Activated CD4-positive, CD25-positive, alpha-beta regulatory T cell (primary cell): ENCODE results near the gene DDX24.

ENCODE experiments used
- DNase-seq, 4 experiments: peaks; one replicate each; lab custom pipeline; 2025; lab: John Stamatoyannopoulos, UW

DDX24 gene

DNA sequence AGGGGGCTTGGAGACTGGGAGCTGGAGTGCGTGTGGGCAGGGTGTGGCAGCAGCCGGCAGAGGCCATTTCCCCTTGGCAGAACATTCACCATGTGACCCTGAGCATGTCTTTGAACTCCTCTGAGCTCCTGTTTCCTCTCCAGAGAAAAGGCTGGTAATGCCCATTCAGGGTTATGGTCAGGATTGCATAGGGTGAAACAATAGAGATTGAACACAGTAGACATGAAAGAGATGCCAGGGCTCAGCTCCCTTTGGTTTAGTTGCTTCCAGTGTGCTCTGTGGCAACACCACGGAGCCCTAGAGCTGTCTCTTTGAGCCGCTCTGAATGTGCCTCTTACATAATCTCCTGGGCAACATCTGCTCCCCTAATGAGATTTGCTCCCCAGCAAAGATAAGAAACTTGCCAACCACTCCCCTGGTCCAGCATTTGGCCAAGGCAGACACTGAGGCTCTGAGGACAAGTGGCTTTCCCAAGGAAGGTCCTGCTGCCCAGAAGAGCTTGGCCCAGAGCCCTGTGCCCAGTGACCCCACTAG is 34.1 kb upstream of the DDX24 start:
- no peak for DNase-seq

DNA sequence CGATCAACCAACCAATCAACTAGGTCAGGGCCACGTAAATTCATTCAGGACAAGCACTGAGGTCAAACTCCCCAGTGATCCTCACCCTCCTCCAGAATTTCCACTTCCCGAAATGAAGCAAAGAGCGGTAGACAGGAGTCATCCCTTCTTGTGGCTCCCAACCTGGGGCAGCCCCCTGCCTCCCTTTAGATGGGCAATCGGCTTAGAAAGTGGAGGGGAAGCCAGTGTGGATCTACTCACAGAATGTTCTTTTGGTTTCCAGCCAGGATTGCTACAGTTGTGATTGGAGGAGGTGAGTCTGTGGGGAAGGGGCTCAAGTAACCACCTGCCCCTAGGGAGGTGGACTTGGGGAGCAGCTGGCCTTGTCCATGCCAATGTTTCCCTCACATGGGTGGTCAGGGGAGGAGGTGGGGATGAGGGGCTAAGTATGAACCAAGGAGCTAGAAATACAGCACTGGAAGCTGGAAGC is 33.6 kb upstream of the DDX24 start:
- no peak for DNase-seq

DNA sequence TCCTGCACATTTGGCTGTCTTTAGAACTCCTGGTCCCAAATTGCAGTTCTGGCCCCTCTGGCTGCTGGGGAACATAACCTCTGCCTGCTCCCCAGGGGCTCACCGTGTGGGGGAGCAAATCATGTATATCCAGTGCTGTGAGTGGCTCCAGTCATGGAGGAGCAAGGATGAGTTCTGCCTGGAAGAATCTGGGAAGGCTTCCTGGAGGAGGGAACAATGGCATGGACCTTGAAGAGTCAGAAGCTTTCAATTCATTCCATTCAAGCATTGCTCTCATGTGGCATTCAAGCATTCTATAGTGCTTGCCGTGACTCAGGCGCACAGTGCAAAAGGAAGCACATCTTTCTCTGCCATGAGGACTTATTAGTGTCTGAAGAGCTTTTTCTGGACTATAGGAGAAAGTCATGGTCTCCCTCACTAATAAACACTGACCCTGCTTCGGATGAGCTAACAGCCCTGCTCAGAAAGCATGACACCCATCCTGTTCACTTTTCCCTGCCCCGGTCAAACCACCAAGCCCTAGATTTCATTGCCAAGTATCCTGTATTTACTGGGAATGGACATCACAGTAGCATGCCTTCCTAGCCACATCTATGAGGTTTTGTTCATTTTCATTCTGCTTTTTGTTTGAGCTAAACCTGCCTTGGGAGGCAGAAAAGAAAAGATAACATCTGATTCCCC is 33.0 kb upstream of the DDX24 start:
- DNase-seq, result no peak

DNA sequence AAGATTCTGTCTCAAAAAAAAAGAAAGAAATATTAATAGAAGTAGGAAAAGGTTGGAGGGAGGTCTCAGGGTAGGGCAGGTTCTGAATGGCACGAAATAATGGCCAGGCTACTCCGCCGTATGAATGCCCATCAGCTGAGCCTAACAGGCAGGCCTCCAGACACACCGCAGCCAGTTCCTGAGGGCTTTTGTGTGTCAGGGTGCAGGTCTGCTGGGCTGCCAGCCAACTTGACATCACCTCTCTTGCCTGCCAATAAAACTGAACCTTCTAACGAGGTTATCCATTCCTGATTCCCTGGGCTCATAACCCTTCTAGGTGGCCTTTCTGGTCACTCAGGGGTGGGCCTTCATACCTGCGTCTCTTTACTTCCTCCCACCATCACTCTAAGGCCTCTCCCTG is 32.5 kb upstream of the DDX24 start:
- DNase-seq, result no peak

DNA sequence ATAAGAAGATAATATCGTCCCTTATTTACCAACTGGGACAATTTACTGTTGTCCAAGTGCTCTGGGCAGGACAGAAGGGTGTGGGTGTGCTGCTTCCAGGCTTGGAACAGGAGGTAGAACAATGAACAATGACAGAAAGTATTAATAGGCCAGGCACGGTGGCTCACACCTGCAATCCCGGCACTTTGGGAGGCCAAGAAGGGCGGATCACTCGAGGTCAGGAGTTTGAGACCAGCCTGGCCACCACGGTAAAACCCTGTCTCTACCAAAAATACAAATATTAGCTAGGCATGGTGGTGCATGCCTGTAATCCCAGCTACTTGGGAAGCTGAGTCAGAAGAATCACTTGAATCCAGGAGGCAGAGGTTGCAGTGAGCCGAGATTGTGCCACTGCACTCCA is 32.1 kb upstream of the DDX24 start:
- no peak for DNase-seq

DNA sequence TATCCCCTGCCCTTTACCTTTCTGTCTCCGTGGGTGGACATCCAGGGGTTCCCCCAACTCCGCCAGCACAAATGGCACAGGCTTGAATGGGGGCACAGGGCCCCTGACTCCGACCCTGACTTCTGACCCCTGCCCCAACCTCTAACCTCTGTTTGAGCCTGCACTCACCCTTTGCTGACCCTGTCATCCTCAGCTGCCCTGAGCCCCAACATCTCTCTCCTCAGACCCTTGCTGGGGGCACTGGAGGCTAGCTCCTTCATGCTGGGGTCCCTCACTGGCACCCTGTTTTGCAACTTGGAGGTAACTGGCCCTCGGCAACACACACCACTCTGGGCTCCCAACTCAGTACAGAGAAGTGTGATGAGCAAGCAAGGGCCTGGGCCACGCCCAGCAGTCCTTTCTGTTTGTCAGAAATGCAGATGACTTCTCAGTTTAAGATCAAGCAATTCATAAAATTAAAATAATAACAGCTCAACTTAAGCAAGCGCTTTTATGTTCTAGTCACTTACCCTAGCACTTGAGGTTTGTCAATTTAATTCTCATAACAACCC is 31.6 kb upstream of the DDX24 start:
- DNase-seq, result no peak

DNA sequence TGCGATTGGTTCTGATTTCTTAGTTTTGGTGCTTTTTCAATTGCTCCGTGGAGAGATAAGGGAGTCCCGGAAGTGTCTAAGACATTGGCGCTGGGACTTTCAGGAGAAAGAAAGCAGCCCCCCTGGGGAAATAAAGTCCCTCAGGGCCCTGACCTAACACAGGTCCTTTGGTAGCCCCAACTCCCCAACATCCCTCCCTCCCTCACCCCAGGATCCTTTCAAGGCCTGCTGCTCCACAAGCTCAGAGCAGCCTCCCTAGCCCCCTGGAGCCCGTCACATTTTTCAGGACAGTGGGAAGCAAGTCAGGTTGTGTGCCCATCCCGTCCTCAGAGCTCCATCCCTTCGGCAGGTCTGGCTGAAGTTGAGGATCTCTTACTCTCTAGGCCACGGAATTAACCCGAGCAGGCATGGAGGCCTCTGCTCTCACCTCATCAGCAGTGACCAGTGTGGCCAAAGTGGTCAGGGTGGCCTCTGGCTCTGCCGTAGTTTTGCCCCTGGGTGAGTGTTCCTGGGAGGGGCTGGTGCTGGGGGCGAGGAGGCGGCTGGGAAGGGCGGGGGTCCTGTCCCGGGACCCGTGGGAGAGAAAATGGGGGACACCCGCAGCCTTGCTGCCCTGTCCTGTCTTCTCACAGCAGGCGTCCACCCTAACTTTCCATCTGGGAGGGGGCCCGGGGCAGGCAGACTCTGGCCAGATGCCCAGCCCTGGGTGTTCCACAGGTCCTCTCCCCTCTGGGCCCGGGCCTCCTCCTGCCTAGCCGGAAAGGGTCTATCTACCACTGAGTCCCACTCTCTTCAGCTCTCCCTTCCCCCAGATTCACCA is 30.5 kb upstream of the DDX24 start:
- DNase-seq, result no peak

DNA sequence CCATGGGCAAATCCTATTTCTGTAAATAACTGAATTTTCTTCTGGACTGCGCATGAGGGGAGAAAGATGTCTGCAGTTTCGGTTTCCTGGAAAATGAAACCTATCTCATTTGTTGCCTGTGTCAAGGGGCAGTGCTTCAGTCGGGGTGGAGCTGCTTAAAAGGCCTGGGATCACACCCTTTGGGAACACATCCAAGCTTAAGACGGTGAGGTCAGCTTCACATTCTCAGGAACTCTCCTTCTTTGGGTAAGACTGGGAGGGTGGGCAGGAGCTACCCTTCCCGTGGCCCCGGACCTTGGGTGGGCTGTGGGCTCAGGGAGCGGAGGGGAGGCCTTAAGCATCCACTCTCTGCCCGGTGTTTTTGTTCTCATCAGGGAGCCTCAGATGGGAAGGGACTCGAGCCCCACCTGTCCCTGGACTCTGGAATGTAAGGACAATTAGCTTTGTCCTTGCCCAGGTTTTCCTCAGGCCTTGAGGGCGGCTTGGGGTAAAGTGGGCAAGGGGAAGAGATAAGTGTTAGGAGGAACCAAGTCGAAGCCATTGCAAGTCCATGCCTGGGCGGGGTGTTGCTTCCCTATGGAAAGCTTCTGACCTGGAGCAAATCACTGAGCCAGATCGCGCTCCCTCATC is 29.7 kb upstream of the DDX24 start, which contains the start of gene IFI27:
Gene IFI27 (plus strand): TSS at position 185 of the 630 bp plus-strand sequence.
- no peak for DNase-seq

DNA sequence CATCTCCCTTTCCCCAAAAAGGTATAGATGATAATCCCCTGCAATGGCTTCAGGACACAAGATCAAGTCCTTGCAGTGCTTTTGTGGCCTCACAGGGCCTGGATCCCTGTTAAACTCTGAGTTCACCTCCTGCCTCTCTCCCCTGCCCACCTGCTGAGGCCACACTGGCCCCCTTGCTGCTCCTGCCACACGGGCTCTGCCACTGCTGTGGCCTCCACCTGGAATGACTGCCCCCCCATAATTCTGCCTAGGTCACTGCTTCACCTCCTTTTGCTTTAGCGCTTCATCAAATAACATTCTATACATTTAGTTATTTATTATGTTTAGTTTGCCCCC is 28.9 kb upstream of the DDX24 start:
- DNase-seq, result no peak

DNA sequence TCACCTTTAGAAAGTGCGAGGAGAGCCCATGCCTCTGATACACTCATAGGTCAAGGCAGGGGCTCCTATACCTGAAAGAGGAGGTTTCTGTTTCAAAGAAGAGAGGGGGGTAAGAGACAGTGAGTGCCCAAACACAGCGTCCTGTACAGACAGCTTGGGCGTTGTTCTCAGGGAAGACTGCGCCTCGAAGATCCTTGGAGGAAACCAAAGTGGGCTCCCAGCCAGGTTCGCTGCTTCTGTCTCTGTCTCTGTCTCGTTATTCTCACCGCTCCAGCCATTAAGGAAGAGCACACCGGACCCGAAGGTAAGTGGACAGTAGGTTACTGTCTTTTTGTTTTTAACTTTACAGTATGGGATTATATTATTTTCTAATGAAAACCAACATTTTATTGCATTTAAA is 23.7 kb upstream of the DDX24 start:
- no peak for DNase-seq

DNA sequence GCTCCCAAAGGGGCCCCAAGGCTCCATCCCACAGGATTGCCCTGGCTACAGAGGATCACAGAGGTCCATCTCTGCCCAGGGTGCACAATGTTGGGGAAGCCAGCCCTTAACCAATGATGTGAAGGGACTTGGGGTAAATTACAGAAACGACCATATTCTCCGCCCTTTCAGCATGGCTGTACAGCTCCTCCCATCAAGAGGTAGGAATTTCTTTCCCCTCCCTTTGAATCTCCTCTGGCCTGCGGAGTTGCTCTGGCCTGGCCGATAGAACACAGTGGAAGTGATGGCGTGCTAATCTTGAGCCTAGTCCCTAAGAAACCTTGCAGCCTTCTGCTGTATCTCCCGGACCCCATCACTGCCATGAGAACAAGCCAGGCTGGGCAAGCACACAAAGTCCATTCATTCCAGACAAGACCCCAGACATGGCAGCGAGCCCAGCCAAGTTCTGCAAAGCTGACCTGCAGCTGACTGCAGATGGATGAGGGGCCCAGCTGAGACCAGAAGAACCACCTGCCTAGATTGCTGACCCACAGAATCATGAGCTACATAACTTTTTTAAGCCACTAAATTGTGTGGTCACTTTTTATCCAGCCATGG is 22.6 kb upstream of the DDX24 start:
- no peak for DNase-seq

DNA sequence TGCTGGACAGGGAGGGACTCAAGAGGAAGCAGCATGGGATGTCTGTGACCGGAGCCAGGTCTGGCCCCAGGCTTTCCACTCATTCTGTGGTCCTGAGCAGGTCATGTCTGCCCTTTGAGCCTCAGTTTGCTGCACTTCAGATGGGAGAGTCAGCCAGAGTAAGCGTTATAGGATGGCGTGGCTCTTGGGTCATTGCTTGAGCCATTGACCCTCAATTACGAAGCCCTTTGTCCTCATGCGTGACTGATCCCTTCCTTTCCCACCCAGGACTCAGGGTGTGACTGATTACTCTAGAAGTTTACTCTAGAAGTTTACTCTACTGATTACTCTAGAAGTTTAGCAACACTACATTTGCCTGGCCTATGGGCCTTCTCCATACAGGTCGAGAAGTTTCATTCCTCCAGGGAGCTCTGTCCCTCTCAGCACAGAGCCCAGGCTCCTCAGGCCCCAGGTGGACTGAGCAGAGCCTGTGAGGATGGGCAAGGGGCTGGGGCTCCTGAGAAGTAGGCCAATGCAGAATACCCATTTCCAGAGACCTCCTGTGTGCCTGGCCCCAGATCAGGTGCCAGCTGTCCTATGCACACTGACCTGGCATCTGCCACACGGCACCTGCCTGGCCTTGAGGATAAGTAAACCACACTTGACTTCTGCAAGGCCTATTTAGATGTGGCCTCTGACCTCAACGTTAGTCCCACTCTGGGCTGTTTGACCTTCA is 21.9 kb upstream of the DDX24 start:
- no peak for DNase-seq

DNA sequence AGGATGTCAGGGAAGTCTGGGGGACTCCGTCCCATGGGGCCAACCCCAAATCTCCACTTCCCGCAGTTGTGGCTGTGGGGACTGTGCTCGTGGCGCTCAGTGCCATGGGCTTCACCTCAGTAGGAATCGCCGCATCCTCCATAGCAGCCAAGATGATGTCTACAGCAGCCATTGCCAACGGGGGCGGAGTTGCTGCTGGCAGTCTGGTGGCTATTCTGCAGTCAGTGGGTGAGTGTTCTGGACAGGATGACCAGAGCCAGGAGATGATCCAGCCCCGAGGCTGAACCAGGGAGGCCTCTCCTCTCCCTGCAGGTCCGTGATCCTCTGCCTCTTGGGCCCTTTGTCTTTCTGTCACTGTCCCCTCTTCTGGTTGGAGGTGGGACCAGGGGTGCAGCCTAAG is 20.7 kb upstream of the DDX24 start:
- no peak for DNase-seq

DNA sequence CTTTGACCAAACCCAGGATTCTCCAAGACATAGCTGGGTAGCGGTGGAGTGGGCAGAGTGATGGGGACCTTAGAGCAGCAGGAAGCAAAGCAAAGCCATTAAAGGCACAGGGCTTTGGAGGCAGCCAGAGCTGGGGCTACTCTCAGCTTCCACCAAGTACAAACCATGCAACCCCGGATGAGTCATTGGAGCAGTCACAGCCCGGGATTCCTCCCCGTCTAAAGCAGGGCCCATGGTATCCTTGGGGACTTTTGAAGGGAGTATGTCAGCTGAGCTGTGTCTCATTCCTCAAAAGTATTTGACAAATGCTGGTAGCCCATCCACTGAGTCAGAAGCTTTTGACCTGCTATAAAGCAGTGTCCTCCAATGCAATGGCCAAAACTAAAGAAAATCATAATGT is 19.8 kb upstream of the DDX24 start:
- no peak for DNase-seq

DNA sequence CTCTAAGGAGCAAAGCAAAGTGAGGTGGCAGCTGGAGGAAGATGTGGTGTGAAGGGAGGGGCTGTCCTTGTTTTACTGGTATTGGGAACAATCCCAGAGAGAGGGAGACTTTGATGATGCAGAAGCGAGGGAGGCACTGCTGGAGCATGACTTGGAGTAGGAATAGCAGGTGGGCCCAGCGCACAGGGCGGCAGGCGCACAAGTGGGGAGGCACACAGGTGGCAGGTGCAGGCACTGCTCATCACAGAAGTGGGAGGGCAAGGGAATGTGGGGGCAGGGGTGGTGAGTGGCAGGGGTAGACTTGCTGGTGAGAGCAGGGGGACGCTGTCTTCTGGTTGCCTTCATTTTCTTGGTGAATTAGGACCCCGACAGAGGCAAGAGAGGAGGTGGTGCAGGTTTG is 18.0 kb upstream of the DDX24 start:
- DNase-seq, result no peak

DNA sequence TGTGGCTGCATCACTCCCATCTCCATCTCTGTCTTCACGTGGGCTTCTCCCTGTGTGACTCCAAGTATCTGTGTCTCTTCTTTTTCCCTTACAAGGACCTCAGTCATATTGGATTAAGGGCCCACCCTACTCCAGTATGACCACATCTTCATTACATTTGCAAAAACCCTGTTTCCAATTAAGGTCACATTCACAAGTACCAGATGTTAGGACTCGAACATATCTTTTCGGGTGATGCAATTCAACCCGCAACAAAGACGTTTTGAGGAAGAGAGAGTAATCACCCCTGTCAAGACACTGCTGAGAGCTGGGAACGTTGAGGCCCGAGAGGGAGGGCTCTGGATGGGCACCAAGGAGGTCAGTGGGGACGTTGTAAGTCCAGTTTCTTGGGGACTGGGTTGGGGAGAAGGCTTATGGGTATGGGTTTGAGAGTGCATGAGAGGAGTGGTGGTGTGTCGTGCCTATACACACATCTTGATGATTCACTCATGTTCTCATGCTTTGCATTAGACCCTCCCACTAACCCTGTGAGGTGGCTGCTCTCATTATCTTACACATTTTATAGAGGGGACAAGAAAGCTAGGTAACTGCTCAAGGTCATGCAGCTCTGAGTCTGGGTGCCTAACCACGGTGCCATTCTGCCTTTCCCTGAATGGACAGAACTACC is 17.5 kb upstream of the DDX24 start:
- no peak for DNase-seq

DNA sequence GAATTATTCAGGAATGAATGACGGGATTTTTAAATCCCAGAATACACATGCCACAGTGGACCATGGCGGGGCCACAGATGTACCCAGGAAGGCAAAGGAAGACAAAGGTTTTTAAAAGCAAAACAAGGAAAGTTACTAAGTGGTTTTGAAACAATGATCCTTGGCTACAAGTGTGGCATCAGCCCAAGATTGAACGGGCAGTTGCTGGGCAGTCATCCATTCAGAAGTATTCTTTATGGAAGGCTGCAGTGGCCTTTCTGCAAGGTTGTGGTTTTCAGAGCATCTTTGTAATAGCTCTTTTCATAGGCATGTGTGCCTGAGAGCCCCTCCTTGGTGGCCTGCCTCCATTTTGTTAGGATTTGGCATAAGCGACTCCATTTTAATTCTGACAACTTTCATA is 16.1 kb upstream of the DDX24 start:
- DNase-seq, result no peak

DNA sequence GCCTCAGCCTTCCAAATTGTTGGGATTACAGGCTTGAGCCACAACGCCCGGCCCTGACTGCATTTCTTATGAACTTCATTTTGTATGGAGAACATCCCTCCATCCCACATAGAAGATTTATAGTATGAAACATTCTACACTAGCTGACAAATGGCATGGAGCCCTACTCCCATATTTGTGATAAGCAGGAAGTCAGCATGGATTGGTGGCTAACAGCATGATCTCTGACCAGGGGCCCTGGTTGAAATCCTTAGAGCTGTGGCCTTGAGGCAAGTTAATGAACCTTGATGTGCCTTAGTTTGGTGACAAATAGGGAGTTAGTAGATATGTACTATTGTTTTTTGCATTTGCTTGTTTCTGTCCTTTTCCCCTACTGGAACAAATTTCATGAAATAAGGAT is 12.4 kb upstream of the DDX24 start:
- no peak for DNase-seq

DNA sequence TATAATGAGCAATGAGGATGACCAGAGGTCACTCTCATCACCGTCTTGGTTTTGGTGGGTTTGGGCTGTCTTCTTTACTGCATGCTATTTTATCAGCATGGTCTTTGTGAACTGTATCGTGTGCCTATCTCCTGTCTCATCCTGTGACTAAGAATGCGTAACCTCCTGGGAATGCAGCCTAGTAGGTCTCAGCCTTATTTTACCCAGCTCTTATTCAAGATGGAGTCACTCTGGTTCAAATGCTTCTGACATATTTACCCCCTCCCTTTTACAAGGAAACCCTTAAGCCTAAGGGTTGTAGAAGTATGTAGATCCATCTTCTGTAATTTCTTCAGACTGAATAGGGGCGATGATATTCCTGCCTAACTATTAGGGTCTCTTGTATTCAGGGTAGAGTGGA is 8.5 kb upstream of the DDX24 start:
- no peak for DNase-seq

DNA sequence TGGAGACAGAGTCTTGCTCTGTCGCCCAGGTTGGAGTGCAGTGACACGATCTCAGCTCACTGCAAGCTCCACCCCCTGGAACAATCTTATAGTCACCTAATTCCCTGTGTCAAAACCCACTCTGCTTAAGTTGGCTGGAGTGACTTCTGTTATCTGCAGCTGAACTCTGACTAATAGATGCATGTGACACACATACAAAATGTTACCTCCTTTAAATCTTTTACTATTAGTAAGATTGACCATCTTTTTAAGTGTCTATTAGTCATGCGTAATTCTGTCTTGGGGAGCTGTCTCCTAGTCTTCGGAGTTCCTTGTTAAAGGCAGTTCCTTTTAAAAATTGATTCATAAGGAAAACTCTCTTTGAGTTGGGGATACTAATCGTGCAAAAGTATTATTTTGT is 7.5 kb upstream of the DDX24 start:
- no peak for DNase-seq

DNA sequence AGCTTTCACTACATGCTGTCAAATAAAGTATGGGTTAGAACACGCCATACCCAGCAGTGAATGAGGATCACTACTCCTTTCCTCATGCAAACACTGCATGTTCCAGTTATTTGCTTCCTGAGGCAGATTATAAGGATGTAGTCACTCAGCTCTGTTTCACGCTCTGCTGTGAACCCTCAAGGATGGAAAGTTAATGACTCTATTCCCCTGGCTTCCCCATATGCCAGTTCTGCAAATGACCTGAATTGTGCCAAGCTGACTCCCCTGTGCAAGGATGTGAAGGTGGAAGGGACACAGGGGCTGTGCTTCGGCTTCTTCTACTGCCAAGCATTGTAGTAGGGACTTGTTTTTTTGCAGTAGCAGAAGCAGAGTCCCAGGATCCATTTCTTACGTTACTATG is 6.9 kb upstream of the DDX24 start:
- no peak for DNase-seq
